ENCODE measurements around the gene TSHZ2.
"Not testable (repeated sequence)": the region's sequence is repeated elsewhere in the genome, so short reads cannot be mapped to it uniquely, and the experiment has no call there.

TSHZ2 gene

GRCh38 chr20:53527196-53527595 is 555.0 kb downstream of the TSHZ2 start:
- Histone ChIP-seq H3K27ac (ENCODE audit: low read length) (no peak overlapping the region), H3K4me3 (ENCODE audit: low read length) (no peak overlapping the region), H3K36me3 (ENCODE audit: control insufficient read depth, insufficient read depth, low read length) (no peaks in the 10 kb centered on the region), H3K27me3 (ENCODE audit: control insufficient read depth, insufficient read depth, low read length) (no peaks in the 10 kb centered on the region), H3K4me1 (ENCODE audit: control insufficient read depth, insufficient read depth, low read length) (no peaks in the 10 kb centered on the region), H3K9me3 (ENCODE audit: control insufficient read depth, insufficient read depth, low read length) (no peaks in the 10 kb centered on the region)
- DNase-seq (ENCODE audit: low read depth, low spot score), result no peak
- WGBS (ENCODE audit: insufficient coverage, insufficient read length), result no CpG with 5 or more reads among the region's 8 CpGs

GRCh38 chr20:53529658-53530057 is 557.5 kb downstream of the TSHZ2 start:
- no peaks in the 10 kb centered on the region for H3K4me1 ChIP-seq (ENCODE audit: control insufficient read depth, insufficient read depth, low read length)
- H3K36me3 ChIP-seq (ENCODE audit: control insufficient read depth, insufficient read depth, low read length), result no peaks in the 10 kb centered on the region
- H3K27ac ChIP-seq (ENCODE audit: low read length), result no peak overlapping the region
- WGBS (ENCODE audit: insufficient coverage, insufficient read length), result no CpG with 5 or more reads among the region's 5 CpGs
- H3K9me3 ChIP-seq (ENCODE audit: control insufficient read depth, insufficient read depth, low read length), result no peaks in the 10 kb centered on the region
- H3K27me3 ChIP-seq (ENCODE audit: control insufficient read depth, insufficient read depth, low read length), result no peaks in the 10 kb centered on the region
- no peak overlapping the region for H3K4me3 ChIP-seq (ENCODE audit: low read length)
- DNase-seq (ENCODE audit: low read depth, low spot score), result no peak

GRCh38 chr20:53530440-53530839 is 558.3 kb downstream of the TSHZ2 start:
- no peak overlapping the region for H3K4me3 ChIP-seq (ENCODE audit: low read length)
- H3K27ac ChIP-seq (ENCODE audit: low read length), result no peak overlapping the region
- no peaks in the 10 kb centered on the region for H3K36me3 ChIP-seq (ENCODE audit: control insufficient read depth, insufficient read depth, low read length)
- WGBS (ENCODE audit: insufficient coverage, insufficient read length), result no CpG with 5 or more reads among the region's 2 CpGs
- H3K27me3 ChIP-seq (ENCODE audit: control insufficient read depth, insufficient read depth, low read length), result no peaks in the 10 kb centered on the region
- H3K9me3 ChIP-seq (ENCODE audit: control insufficient read depth, insufficient read depth, low read length), result no peaks in the 10 kb centered on the region
- DNase-seq (ENCODE audit: low read depth, low spot score), result no peak
- H3K4me1 ChIP-seq (ENCODE audit: control insufficient read depth, insufficient read depth, low read length), result no peaks in the 10 kb centered on the region

GRCh38 chr20:53532654-53533312 is 560.6 kb downstream of the TSHZ2 start:
- not testable (repeated sequence) for H3K36me3 ChIP-seq (ENCODE audit: control insufficient read depth, insufficient read depth, low read length); H3K4me1 ChIP-seq (ENCODE audit: control insufficient read depth, insufficient read depth, low read length); H3K4me3 ChIP-seq (ENCODE audit: low read length); H3K27ac ChIP-seq (ENCODE audit: low read length); H3K27me3 ChIP-seq (ENCODE audit: control insufficient read depth, insufficient read depth, low read length); H3K9me3 ChIP-seq (ENCODE audit: control insufficient read depth, insufficient read depth, low read length); DNase-seq (ENCODE audit: low read depth, low spot score)
- whole genome bisulfite sequencing (ENCODE audit: insufficient coverage, insufficient read length), result no CpG with 5 or more reads among the region's 6 CpGs

GRCh38 chr20:53533500-53533899 is 561.3 kb downstream of the TSHZ2 start:
- no CpG with 5 or more reads among the region's 1 CpG for WGBS (ENCODE audit: insufficient coverage, insufficient read length)
- H3K4me3 ChIP-seq (ENCODE audit: low read length), result no peak overlapping the region
- DNase-seq (ENCODE audit: low read depth, low spot score), result no peak
- no peaks in the 10 kb centered on the region for H3K27me3 ChIP-seq (ENCODE audit: control insufficient read depth, insufficient read depth, low read length)
- no peaks in the 10 kb centered on the region for H3K4me1 ChIP-seq (ENCODE audit: control insufficient read depth, insufficient read depth, low read length)
- H3K9me3 ChIP-seq (ENCODE audit: control insufficient read depth, insufficient read depth, low read length), result no peaks in the 10 kb centered on the region
- H3K27ac ChIP-seq (ENCODE audit: low read length), result no peak overlapping the region
- no peaks in the 10 kb centered on the region for H3K36me3 ChIP-seq (ENCODE audit: control insufficient read depth, insufficient read depth, low read length)

GRCh38 chr20:53534037-53534436 is 561.9 kb downstream of the TSHZ2 start:
- Histone ChIP-seq H3K36me3 (ENCODE audit: control insufficient read depth, insufficient read depth, low read length) (no peaks in the 10 kb centered on the region), H3K27ac (ENCODE audit: low read length) (no peak overlapping the region), H3K4me1 (ENCODE audit: control insufficient read depth, insufficient read depth, low read length) (no peaks in the 10 kb centered on the region), H3K27me3 (ENCODE audit: control insufficient read depth, insufficient read depth, low read length) (no peaks in the 10 kb centered on the region), H3K4me3 (ENCODE audit: low read length) (no peak overlapping the region), H3K9me3 (ENCODE audit: control insufficient read depth, insufficient read depth, low read length) (no peaks in the 10 kb centered on the region)
- no peak for DNase-seq (ENCODE audit: low read depth, low spot score)
- WGBS (ENCODE audit: insufficient coverage, insufficient read length), result no CpG with 5 or more reads among the region's 7 CpGs

- Histone ChIP-seq H3K4me1 (ENCODE audit: control insufficient read depth, insufficient read depth, low read length) (no peaks in the 10 kb centered on the region), H3K27me3 (ENCODE audit: control insufficient read depth, insufficient read depth, low read length) (no peaks in the 10 kb centered on the region), H3K27ac (ENCODE audit: low read length) (no peak overlapping the region), H3K4me3 (ENCODE audit: low read length) (no peak overlapping the region), H3K36me3 (ENCODE audit: control insufficient read depth, insufficient read depth, low read length) (no peaks in the 10 kb centered on the region), H3K9me3 (ENCODE audit: control insufficient read depth, insufficient read depth, low read length) (no peaks in the 10 kb centered on the region)
- WGBS (ENCODE audit: insufficient coverage, insufficient read length), result no CpG with 5 or more reads among the region's 4 CpGs
- no peak for DNase-seq (ENCODE audit: low read depth, low spot score)
Observed at GRCh38 chr20:53535878-53536277, 563.7 kb downstream of the TSHZ2 start.

- H3K4me3 ChIP-seq (ENCODE audit: low read length); DNase-seq (ENCODE audit: low read depth, low spot score): not testable (repeated sequence)
- WGBS (ENCODE audit: insufficient coverage, insufficient read length), result no CpG with 5 or more reads among the region's 3 CpGs
Observed at GRCh38 chr20:53536382-53536781, 564.2 kb downstream of the TSHZ2 start.

GRCh38 chr20:53539516-53539915 is 567.4 kb downstream of the TSHZ2 start:
- Histone ChIP-seq H3K27me3 (ENCODE audit: control insufficient read depth, insufficient read depth, low read length) (no peaks in the 10 kb centered on the region), H3K27ac (ENCODE audit: low read length) (no peak overlapping the region), H3K4me3 (ENCODE audit: low read length) (no peak overlapping the region), H3K9me3 (ENCODE audit: control insufficient read depth, insufficient read depth, low read length) (no peaks in the 10 kb centered on the region), H3K36me3 (ENCODE audit: control insufficient read depth, insufficient read depth, low read length) (no peaks in the 10 kb centered on the region), H3K4me1 (ENCODE audit: control insufficient read depth, insufficient read depth, low read length) (no peaks in the 10 kb centered on the region)
- no peak for DNase-seq (ENCODE audit: low read depth, low spot score)
- WGBS (ENCODE audit: insufficient coverage, insufficient read length), result no CpG with 5 or more reads among the region's 4 CpGs

More at GRCh38 chr20:53536382-53536781, 564.2 kb downstream of the TSHZ2 start:
- H3K27ac ChIP-seq (ENCODE audit: low read length); H3K4me1 ChIP-seq (ENCODE audit: control insufficient read depth, insufficient read depth, low read length); H3K27me3 ChIP-seq (ENCODE audit: control insufficient read depth, insufficient read depth, low read length); H3K9me3 ChIP-seq (ENCODE audit: control insufficient read depth, insufficient read depth, low read length); H3K36me3 ChIP-seq (ENCODE audit: control insufficient read depth, insufficient read depth, low read length): not testable (repeated sequence)
